Suppressor macrophage treated with lipopolysaccharide for 1 hour (primary cell): Measurements from ENCODE around the gene ZCCHC7.
"Not testable (repeated sequence)": the region's sequence is repeated elsewhere in the genome, so short reads cannot be mapped to it uniquely, and the experiment has no call there.

Experiments
- DNase-seq, 3 donors: peaks; one replicate each; pipeline ENCODE4 v3.0.0-alpha.2; 2020 to 2022

ZCCHC7 gene

GRCh38 chr9:37300620-37301019, 180.2 kb downstream of the ZCCHC7 start:
- peak; percentile 21 to 32 (median 31) for DNase-seq

GRCh38 chr9:37301042-37301853, 180.9 kb downstream of the ZCCHC7 start:
- no peak for DNase-seq

- no peak for DNase-seq
Measured at GRCh38 chr9:37301854-37302172, 181.4 kb downstream of the ZCCHC7 start.

GRCh38 chr9:37302277-37302676, 181.9 kb downstream of the ZCCHC7 start:
- DNase-seq = peak in 2 of 3 donors; percentile 8 to 31

GRCh38 chr9:37303272-37303671, 182.9 kb downstream of the ZCCHC7 start:
- not testable (repeated sequence) for DNase-seq

- peak in 2 of 3 donors; percentile 11 to 19 for DNase-seq
Measured at GRCh38 chr9:37309136-37309535, 188.8 kb downstream of the ZCCHC7 start.

GRCh38 chr9:37311938-37312708, 191.7 kb downstream of the ZCCHC7 start:
- no peak for DNase-seq

GRCh38 chr9:37324261-37324683, 203.9 kb downstream of the ZCCHC7 start:
- DNase-seq = no peak

- DNase-seq = no peak
Measured at GRCh38 chr9:37324691-37325490, 204.5 kb downstream of the ZCCHC7 start.

- peak in 2 of 3 donors; percentile 9 to 19 for DNase-seq
Measured at GRCh38 chr9:37325778-37326177, 205.4 kb downstream of the ZCCHC7 start.

GRCh38 chr9:37327553-37327952, 207.2 kb downstream of the ZCCHC7 start:
- no peak for DNase-seq

- no peak for DNase-seq
Measured at GRCh38 chr9:37328556-37329227, 208.3 kb downstream of the ZCCHC7 start.

GRCh38 chr9:37329576-37329975, 209.2 kb downstream of the ZCCHC7 start:
- peak; percentile 18 to 33 (median 21) for DNase-seq

GRCh38 chr9:37331871-37332270, 211.5 kb downstream of the ZCCHC7 start:
- no peak for DNase-seq

GRCh38 chr9:37332578-37332977, 212.2 kb downstream of the ZCCHC7 start:
- DNase-seq = no peak

GRCh38 chr9:37333288-37333687, 212.9 kb downstream of the ZCCHC7 start:
- DNase-seq = peak in 1 of 3 donors; percentile 3

GRCh38 chr9:37335238-37335637, 214.9 kb downstream of the ZCCHC7 start:
- no peak for DNase-seq

GRCh38 chr9:37336150-37336549, 215.8 kb downstream of the ZCCHC7 start:
- no peak for DNase-seq

- DNase-seq = no peak
Measured at GRCh38 chr9:37337301-37337890, 217.0 kb downstream of the ZCCHC7 start.

- no peak for DNase-seq
Measured at GRCh38 chr9:37338218-37338617, 217.8 kb downstream of the ZCCHC7 start.

GRCh38 chr9:37339923-37340322, 219.5 kb downstream of the ZCCHC7 start:
- DNase-seq = no peak

- peak; percentile 12 to 50 (median 46) for DNase-seq
Measured at GRCh38 chr9:37340961-37341360, 220.6 kb downstream of the ZCCHC7 start.
